ENCODE results near the gene UIMC1.

The UIMC1 gene

DNA sequence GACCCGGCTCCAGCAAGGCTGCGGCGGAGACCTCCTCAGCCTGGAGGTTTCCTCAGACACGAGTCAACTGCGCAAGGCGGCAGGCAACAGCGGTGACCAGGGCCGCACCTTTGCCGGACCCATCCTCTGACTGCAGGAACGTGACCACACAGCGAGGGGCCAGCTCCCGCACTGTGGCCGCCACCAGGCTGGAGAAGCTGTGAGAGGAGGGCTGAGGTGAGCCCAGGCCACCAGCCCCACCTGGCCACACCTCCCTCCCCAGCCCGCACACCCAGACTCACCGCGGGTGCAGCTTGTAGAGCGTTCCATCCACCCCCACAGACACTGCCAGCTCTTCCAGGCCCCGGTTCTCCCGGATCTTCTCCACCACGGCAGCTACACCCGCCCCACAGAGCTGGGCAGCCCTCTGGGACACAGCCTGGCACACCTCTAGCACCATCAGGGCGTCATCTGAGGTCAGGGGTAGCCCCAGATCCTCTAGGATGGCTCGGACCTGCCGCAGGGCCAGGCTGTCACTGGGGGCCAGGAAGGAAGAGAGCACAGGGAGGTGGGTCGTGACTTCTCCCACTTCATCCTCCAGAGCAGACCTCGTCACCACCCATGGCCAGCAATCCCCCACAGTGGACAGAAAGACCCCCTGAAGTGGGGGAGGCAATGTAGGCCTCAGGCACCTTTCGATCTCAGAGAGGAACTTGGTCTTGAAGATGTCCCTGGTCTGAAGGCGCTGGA, 125.4 kb downstream of the UIMC1 start:
- H3K27me3 ChIP-seq (ENCODE audit: control insufficient read depth in 2 of 2, insufficient read depth in 2 of 2, low read length in 2 of 2) = peaks cover 8 to 9% of the 10 kb centered on the region in 2 donors
- H3K27ac ChIP-seq (ENCODE audit: low read depth in 2 of 2, low read length in 2 of 2) = no peak overlapping the region
- no peak overlapping the region for H3K4me3 ChIP-seq (ENCODE audit: low read length in 2 of 2)
- no peaks in the 10 kb centered on the region for H3K4me1 ChIP-seq (ENCODE audit: control insufficient read depth in 2 of 2, insufficient read depth in 2 of 2, low read length in 2 of 2)
- H3K9me3 ChIP-seq (ENCODE audit: control insufficient read depth in 2 of 2, low read length in 2 of 2) = no peaks in the 10 kb centered on the region
- no peak overlapping the region for H3K9ac ChIP-seq (ENCODE audit: low read depth in 1 of 2, low read length in 2 of 2)
- no peaks in the 10 kb centered on the region for H3K36me3 ChIP-seq (ENCODE audit: control insufficient read depth in 2 of 2, insufficient read depth in 2 of 2, low read length in 2 of 2)

- Histone ChIP-seq H3K36me3 (ENCODE audit: control insufficient read depth in 2 of 2, insufficient read depth in 2 of 2, low read length in 2 of 2) (no peaks in the 10 kb centered on the region), H3K9ac (ENCODE audit: low read depth in 1 of 2, low read length in 2 of 2) (no peak overlapping the region), H3K9me3 (ENCODE audit: control insufficient read depth in 2 of 2, low read length in 2 of 2) (no peaks in the 10 kb centered on the region), H3K27ac (ENCODE audit: low read depth in 2 of 2, low read length in 2 of 2) (no peak overlapping the region), H3K4me3 (ENCODE audit: low read length in 2 of 2) (no peak overlapping the region), H3K27me3 (ENCODE audit: control insufficient read depth in 2 of 2, insufficient read depth in 2 of 2, low read length in 2 of 2) (peaks cover 11 to 12% of the 10 kb centered on the region in 2 donors), H3K4me1 (ENCODE audit: control insufficient read depth in 2 of 2, insufficient read depth in 2 of 2, low read length in 2 of 2) (no peaks in the 10 kb centered on the region)
These were observed 126.1 kb downstream of the UIMC1 start for GRCh38 chr5:176880366-176881020.

GRCh38 chr5:176879663-176880361, 126.8 kb downstream of the UIMC1 start:
- no peaks in the 10 kb centered on the region for H3K9me3 ChIP-seq (ENCODE audit: control insufficient read depth in 2 of 2, low read length in 2 of 2)
- H3K9ac ChIP-seq (ENCODE audit: low read depth in 1 of 2, low read length in 2 of 2) = no peak overlapping the region
- H3K27ac ChIP-seq (ENCODE audit: low read depth in 2 of 2, low read length in 2 of 2) = no peak overlapping the region
- H3K4me1 ChIP-seq (ENCODE audit: control insufficient read depth in 2 of 2, insufficient read depth in 2 of 2, low read length in 2 of 2) = no peaks in the 10 kb centered on the region
- H3K27me3 ChIP-seq (ENCODE audit: control insufficient read depth in 2 of 2, insufficient read depth in 2 of 2, low read length in 2 of 2) = peaks cover 11 to 12% of the 10 kb centered on the region in 2 donors
- no peaks in the 10 kb centered on the region for H3K36me3 ChIP-seq (ENCODE audit: control insufficient read depth in 2 of 2, insufficient read depth in 2 of 2, low read length in 2 of 2)
- no peak overlapping the region for H3K4me3 ChIP-seq (ENCODE audit: low read length in 2 of 2)

DNA sequence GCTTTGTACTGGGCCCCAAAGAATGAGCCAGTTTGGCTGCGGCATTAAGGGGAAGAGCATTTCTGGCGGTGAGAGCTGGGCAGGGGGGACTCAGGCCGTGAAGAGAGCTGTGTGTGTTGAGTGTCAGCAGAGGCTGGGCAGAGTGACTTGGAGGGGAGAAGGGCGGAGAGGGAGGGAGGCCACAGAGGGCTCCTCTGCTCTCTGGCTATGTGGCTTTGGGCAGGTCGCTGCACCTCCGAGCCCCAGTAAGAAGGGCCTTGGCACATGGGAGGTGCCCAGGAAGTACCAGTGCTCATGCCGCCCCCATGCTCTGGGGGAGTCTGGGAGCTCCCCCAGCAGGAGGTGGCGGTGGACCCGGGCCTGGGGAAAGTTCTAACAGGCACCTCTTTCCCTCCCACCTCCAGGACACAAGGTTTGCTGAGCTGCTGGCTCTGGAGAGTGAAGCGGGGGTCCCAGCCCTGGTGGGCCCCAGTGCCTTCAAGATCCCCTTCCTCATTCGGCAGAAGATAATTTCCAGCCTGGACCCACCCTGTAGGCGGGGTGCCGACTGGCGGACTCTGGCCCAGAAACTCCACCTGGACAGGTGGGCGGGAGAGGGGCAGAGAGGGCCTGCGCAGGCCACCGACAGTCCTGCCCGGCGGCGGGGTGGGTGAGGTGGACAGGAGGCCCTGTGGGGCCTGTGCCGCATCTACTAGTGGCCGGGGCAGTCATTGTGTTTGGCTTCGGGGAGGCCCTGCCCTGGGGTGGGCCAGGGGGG, 127.5 kb downstream of the UIMC1 start:
- no peak overlapping the region for H3K9ac ChIP-seq (ENCODE audit: low read depth in 1 of 2, low read length in 2 of 2)
- no peak overlapping the region for H3K4me3 ChIP-seq (ENCODE audit: low read length in 2 of 2)
- no peak overlapping the region for H3K27ac ChIP-seq (ENCODE audit: low read depth in 2 of 2, low read length in 2 of 2)
- H3K36me3 ChIP-seq (ENCODE audit: control insufficient read depth in 2 of 2, insufficient read depth in 2 of 2, low read length in 2 of 2) = no peaks in the 10 kb centered on the region
- peaks cover 12% of the 10 kb centered on the region in 2 donors for H3K27me3 ChIP-seq (ENCODE audit: control insufficient read depth in 2 of 2, insufficient read depth in 2 of 2, low read length in 2 of 2)
- no peaks in the 10 kb centered on the region for H3K4me1 ChIP-seq (ENCODE audit: control insufficient read depth in 2 of 2, insufficient read depth in 2 of 2, low read length in 2 of 2)
- H3K9me3 ChIP-seq (ENCODE audit: control insufficient read depth in 2 of 2, low read length in 2 of 2) = no peaks in the 10 kb centered on the region

DNA sequence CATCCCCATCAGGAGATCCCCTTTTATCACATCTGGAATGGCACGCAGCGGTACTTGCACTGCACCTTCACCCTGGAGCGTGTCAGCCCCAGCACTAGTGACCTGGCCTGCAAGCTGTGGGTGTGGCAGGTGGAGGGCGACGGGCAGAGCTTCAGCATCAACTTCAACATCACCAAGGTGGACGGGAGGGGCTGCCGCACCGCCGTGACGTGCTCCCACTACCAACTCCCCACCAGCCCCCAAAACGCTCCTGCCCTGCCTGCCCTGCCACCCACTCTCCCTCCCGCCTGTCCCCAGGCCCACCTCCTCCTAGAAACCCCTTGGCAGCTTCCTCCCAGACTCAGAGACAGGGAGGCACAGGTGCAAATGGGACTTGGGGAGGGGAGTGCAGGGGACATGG, 128.1 kb downstream of the UIMC1 start:
- no peaks in the 10 kb centered on the region for H3K4me1 ChIP-seq (ENCODE audit: control insufficient read depth in 2 of 2, insufficient read depth in 2 of 2, low read length in 2 of 2)
- H3K27ac ChIP-seq (ENCODE audit: low read depth in 2 of 2, low read length in 2 of 2) = no peak overlapping the region
- no peaks in the 10 kb centered on the region for H3K36me3 ChIP-seq (ENCODE audit: control insufficient read depth in 2 of 2, insufficient read depth in 2 of 2, low read length in 2 of 2)
- H3K9me3 ChIP-seq (ENCODE audit: control insufficient read depth in 2 of 2, low read length in 2 of 2) = no peaks in the 10 kb centered on the region
- H3K9ac ChIP-seq (ENCODE audit: low read depth in 1 of 2, low read length in 2 of 2) = no peak overlapping the region
- no peak overlapping the region for H3K4me3 ChIP-seq (ENCODE audit: low read length in 2 of 2)
- peaks cover 10 to 15% of the 10 kb centered on the region in 2 donors for H3K27me3 ChIP-seq (ENCODE audit: control insufficient read depth in 2 of 2, insufficient read depth in 2 of 2, low read length in 2 of 2)

DNA sequence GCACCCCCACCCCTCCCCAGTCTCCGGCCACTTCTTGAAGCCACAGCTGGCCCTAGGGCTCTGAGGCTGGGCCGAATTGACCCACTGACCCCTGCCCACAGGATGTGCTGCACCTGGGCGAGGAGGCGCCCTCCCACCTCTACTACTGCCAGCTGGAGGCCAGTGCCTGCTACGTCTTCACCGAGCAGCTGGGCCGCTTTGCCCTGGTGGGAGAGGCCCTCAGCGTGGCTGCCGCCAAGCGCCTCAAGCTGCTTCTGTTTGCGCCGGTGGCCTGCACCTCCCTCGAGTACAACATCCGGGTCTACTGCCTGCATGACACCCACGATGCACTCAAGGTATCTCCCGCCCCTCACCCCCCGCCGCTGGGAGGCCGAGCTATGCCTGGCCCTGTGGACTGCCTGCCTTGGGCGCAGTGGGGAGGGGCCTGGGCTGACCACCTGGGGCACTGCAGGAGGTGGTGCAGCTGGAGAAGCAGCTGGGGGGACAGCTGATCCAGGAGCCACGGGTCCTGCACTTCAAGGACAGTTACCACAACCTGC, 128.7 kb downstream of the UIMC1 start:
- Histone ChIP-seq H3K4me3 (ENCODE audit: low read length in 2 of 2) (no peak overlapping the region), H3K36me3 (ENCODE audit: control insufficient read depth in 2 of 2, insufficient read depth in 2 of 2, low read length in 2 of 2) (no peaks in the 10 kb centered on the region), H3K27ac (ENCODE audit: low read depth in 2 of 2, low read length in 2 of 2) (no peak overlapping the region), H3K9ac (ENCODE audit: low read depth in 1 of 2, low read length in 2 of 2) (no peak overlapping the region), H3K9me3 (ENCODE audit: control insufficient read depth in 2 of 2, low read length in 2 of 2) (no peaks in the 10 kb centered on the region), H3K4me1 (ENCODE audit: control insufficient read depth in 2 of 2, insufficient read depth in 2 of 2, low read length in 2 of 2) (no peaks in the 10 kb centered on the region), H3K27me3 (ENCODE audit: control insufficient read depth in 2 of 2, insufficient read depth in 2 of 2, low read length in 2 of 2) (peaks cover 10 to 15% of the 10 kb centered on the region in 2 donors)

DNA sequence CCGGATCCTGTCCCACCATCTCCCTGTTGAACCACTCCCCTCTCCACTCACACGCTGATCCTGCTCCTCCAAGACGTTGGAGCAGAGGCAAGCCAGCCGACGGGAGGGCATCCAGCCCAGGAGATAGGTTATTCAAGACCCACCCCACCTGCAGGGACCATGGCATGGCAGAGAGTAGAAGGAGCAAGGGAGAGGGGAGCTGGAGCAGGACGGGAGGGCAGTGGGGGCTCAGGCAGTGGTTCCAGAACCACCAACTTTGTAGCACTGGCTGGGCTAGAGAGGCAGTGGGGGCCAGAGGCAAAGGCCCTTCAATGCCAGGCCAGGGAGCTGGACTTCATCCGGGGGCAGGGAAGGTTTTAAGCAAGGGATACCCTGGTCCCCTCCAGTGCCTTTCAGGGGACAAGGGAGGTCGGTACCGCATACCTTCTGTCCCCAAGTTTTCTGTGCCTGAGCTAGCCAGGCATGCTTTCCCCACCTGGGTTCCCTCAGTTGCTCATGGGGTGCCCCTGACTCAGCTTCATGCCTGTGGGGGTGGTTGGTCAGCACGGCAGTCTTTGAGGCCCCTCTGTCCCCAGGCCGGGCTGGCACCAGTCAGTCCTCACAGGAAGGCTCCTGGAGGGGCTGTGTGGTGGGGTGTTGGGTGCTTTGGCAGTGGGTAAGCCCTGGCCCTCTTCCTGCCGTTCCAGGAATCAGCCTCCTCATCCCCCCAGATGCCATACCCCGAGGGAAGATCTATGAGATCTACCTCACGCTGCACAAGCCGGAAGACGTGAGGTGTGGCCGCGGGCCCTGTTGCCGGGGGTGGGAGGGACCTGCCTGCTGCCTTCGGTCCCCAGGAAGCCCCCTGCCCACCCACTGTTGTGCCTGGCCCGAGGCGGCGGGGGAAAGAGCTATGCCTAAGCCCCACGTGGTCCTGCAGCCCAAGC, 129.8 kb downstream of the UIMC1 start:
- no peaks in the 10 kb centered on the region for H3K4me1 ChIP-seq (ENCODE audit: control insufficient read depth in 2 of 2, insufficient read depth in 2 of 2, low read length in 2 of 2)
- H3K9ac ChIP-seq (ENCODE audit: low read depth in 1 of 2, low read length in 2 of 2) = no peak overlapping the region
- H3K27me3 ChIP-seq (ENCODE audit: control insufficient read depth in 2 of 2, insufficient read depth in 2 of 2, low read length in 2 of 2) = peaks cover 10 to 15% of the 10 kb centered on the region in 2 donors
- no peaks in the 10 kb centered on the region for H3K9me3 ChIP-seq (ENCODE audit: control insufficient read depth in 2 of 2, low read length in 2 of 2)
- H3K36me3 ChIP-seq (ENCODE audit: control insufficient read depth in 2 of 2, insufficient read depth in 2 of 2, low read length in 2 of 2) = no peaks in the 10 kb centered on the region
- no peak overlapping the region for H3K27ac ChIP-seq (ENCODE audit: low read depth in 2 of 2, low read length in 2 of 2)
- no peak overlapping the region for H3K4me3 ChIP-seq (ENCODE audit: low read length in 2 of 2)

GRCh38 chr5:176875783-176876505, 130.6 kb downstream of the UIMC1 start:
- no peak overlapping the region for H3K27ac ChIP-seq (ENCODE audit: low read depth in 2 of 2, low read length in 2 of 2)
- H3K36me3 ChIP-seq (ENCODE audit: control insufficient read depth in 2 of 2, insufficient read depth in 2 of 2, low read length in 2 of 2) = no peaks in the 10 kb centered on the region
- no peak overlapping the region for H3K9ac ChIP-seq (ENCODE audit: low read depth in 1 of 2, low read length in 2 of 2)
- no peaks in the 10 kb centered on the region for H3K4me1 ChIP-seq (ENCODE audit: control insufficient read depth in 2 of 2, insufficient read depth in 2 of 2, low read length in 2 of 2)
- H3K4me3 ChIP-seq (ENCODE audit: low read length in 2 of 2) = no peak overlapping the region
- H3K9me3 ChIP-seq (ENCODE audit: control insufficient read depth in 2 of 2, low read length in 2 of 2) = no peaks in the 10 kb centered on the region
- peaks cover 10 to 15% of the 10 kb centered on the region in 2 donors for H3K27me3 ChIP-seq (ENCODE audit: control insufficient read depth in 2 of 2, insufficient read depth in 2 of 2, low read length in 2 of 2)

Measured in mucosa of rectum (tissue), 2 donors.